ENCODE results near the gene INPP5E. TPM values are rescaled to one million over a fixed set of nuclear protein-coding genes. Genes with fewer than 3 reads are reported as not detected.

Gene INPP5E
- total and polyA plus RNA-seq, 2 experiments from 2014 or later = 5.3 to 7.1 TPM

- Histone ChIP-seq H3K9me2 (replicated peaks; ENCODE audit: insufficient read depth) (no peaks in the 10 kb centered on the region), H3K27ac (no peak overlapping the region), H3K9me3 (ENCODE audit: low read depth) (no peaks in the 10 kb centered on the region), H3K27me3 (no peaks in the 10 kb centered on the region), H3K4me3 (no peak overlapping the region), H3K79me2 (no peaks in the 10 kb centered on the region), H4K20me1 (ENCODE audit: insufficient read depth, poor library complexity, severe bottlenecking) (no peaks in the 10 kb centered on the region), H3K4me2 (no peak overlapping the region), H3K36me3 (replicated peaks; ENCODE audit: insufficient read depth, low read depth) (no peaks in the 10 kb centered on the region), H3K4me1 (ENCODE audit: insufficient read depth) (no peaks in the 10 kb centered on the region), H2AFZ (no peak overlapping the region)
- DNase-seq (ENCODE audit: low spot score) = no peak
- TF ChIP-seq, protein P1, sequence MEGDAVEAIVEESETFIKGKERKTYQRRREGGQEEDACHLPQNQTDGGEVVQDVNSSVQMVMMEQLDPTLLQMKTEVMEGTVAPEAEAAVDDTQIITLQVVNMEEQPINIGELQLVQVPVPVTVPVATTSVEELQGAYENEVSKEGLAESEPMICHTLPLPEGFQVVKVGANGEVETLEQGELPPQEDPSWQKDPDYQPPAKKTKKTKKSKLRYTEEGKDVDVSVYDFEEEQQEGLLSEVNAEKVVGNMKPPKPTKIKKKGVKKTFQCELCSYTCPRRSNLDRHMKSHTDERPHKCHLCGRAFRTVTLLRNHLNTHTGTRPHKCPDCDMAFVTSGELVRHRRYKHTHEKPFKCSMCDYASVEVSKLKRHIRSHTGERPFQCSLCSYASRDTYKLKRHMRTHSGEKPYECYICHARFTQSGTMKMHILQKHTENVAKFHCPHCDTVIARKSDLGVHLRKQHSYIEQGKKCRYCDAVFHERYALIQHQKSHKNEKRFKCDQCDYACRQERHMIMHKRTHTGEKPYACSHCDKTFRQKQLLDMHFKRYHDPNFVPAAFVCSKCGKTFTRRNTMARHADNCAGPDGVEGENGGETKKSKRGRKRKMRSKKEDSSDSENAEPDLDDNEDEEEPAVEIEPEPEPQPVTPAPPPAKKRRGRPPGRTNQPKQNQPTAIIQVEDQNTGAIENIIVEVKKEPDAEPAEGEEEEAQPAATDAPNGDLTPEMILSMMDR (IDR thresholded peaks at IDR 0.05; ENCODE audit: poor library complexity) = no peak
- TF ChIP-seq EZH2phosphoT487 (IDR thresholded peaks at IDR 0.05; ENCODE audit: low read depth, severe bottlenecking, unreplicated experiment) (no peak), EZH2 (IDR thresholded peaks at IDR 0.05; ENCODE audit: borderline replicate concordance) (no peak)
- WGBS (ENCODE audit: low lambda C conversion rate, missing lambda C conversion rate) = 95% methylated on average over 25 of the region's 25 CpGs
Observed at GRCh38 chr9:136454026-136454796, 14.6 kb upstream of the INPP5E start.

DNA sequence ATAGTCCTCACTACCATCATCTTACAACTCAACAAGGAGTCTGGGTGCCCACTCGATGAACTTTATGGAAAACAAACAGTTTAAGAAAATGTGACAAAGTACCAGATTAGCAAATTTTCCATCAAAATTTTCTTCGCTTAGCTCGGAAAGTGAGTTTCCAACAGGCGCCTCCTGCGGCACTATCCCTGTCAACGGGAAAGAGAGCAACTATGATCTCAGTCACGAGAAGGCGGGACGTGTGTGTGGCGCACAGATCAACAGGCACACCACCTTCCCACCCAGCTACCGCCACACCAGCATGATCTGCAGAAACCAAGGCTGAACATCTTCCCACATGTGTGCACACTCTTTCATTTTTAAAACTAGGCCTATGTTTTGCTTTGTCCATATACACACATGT lies 13.7 kb upstream of the INPP5E start:
- Histone ChIP-seq H4K20me1 (ENCODE audit: insufficient read depth, poor library complexity, severe bottlenecking) (no peaks in the 10 kb centered on the region), H3K36me3 (replicated peaks; ENCODE audit: insufficient read depth, low read depth) (no peaks in the 10 kb centered on the region)
- 95% methylated on average over 11 of the region's 11 CpGs for WGBS (ENCODE audit: low lambda C conversion rate, missing lambda C conversion rate)

DNA sequence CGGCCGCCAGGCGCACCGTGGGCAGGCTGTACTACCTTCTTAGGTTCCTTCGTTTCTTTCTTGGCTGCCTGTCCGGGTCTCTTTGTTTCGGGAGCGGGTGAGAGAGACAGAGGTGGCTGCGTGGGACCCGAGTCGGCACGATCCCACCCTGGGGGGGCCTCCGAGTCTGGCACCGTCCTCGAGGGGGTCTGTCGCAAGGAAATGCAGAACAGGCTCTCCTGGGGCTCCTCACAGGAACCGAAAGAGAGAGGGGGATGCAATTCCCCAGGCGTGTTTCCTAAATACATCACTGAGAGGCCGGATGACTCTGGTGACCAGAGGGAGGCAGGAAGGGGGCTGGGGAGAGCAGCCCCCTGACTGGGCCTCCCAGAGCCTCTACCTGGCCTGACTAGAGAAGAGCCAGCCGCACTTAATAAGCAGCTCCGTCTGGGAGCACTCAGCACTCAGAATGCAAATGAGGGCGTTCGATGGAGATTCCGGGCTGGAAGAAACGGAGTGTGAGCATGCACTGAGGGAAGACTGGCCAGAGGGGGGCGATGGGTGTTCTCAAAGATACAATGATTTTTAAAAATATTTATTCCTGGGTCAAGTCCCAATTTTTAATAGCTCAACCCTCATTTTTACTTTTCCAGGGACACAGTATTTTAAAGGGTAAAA lies 11.7 kb upstream of the INPP5E start:
- WGBS (ENCODE audit: low lambda C conversion rate, missing lambda C conversion rate) = 92% methylated on average over 26 of the region's 26 CpGs
- H3K36me3 ChIP-seq (replicated peaks; ENCODE audit: insufficient read depth, low read depth) = no peaks in the 10 kb centered on the region

More for the DNA sequence above, 13.7 kb upstream of the INPP5E start:
- no peaks in the 10 kb centered on the region for H3K79me2 ChIP-seq
- H3K4me3 ChIP-seq = no peak overlapping the region
- no peak overlapping the region for H3K4me2 ChIP-seq
- H2AFZ ChIP-seq = no peak overlapping the region
- no peak for DNase-seq (ENCODE audit: low spot score)
- no peak overlapping the region for H3K27ac ChIP-seq
- H3K27me3 ChIP-seq = no peaks in the 10 kb centered on the region
- TF ChIP-seq EZH2 (IDR thresholded peaks at IDR 0.05; ENCODE audit: borderline replicate concordance) = no peak
- no peak for TF ChIP-seq EZH2phosphoT487 (IDR thresholded peaks at IDR 0.05; ENCODE audit: low read depth, severe bottlenecking, unreplicated experiment)
- TF ChIP-seq, protein P1 (IDR thresholded peaks at IDR 0.05; ENCODE audit: poor library complexity) = no peak
- no peaks in the 10 kb centered on the region for H3K4me1 ChIP-seq (ENCODE audit: insufficient read depth)
- no peaks in the 10 kb centered on the region for H3K9me3 ChIP-seq (ENCODE audit: low read depth)
- no peaks in the 10 kb centered on the region for H3K9me2 ChIP-seq (replicated peaks; ENCODE audit: insufficient read depth)

More for the DNA sequence above, 11.7 kb upstream of the INPP5E start:
- Histone ChIP-seq H3K4me1 (ENCODE audit: insufficient read depth) (no peaks in the 10 kb centered on the region), H3K9me2 (replicated peaks; ENCODE audit: insufficient read depth) (no peaks in the 10 kb centered on the region), H4K20me1 (ENCODE audit: insufficient read depth, poor library complexity, severe bottlenecking) (no peaks in the 10 kb centered on the region), H3K27ac (no peak overlapping the region), H3K79me2 (no peaks in the 10 kb centered on the region), H3K27me3 (no peaks in the 10 kb centered on the region), H2AFZ (no peak overlapping the region), H3K4me2 (no peak overlapping the region), H3K4me3 (no peak overlapping the region), H3K9me3 (ENCODE audit: low read depth) (no peaks in the 10 kb centered on the region)
- DNase-seq (ENCODE audit: low spot score) = no peak
- TF ChIP-seq EZH2 (IDR thresholded peaks at IDR 0.05; ENCODE audit: borderline replicate concordance) (no peak), EZH2phosphoT487 (IDR thresholded peaks at IDR 0.05; ENCODE audit: low read depth, severe bottlenecking, unreplicated experiment) (no peak)
- TF ChIP-seq, protein P1 (IDR thresholded peaks at IDR 0.05; ENCODE audit: poor library complexity) = no peak
